Mesothelial cell of epicardium (in vitro differentiated cells): ENCODE results near the gene RBP3. TPM values are rescaled to one million over a fixed set of nuclear protein-coding genes. Genes with fewer than 3 reads are reported as not detected.
"Not testable (repeated sequence)": the region's sequence is repeated elsewhere in the genome, so short reads cannot be mapped to it uniquely, and the experiment has no call there.

Experiments used
- DNase-seq, 2 experiments: peaks; one replicate each; pipeline ENCODE4 v3.0.0; 2021; ENCODE audit warnings: low spot score in 2 of 2; ENCODE audit not compliant: unreplicated experiment in 2 of 2
- H3K27ac Mint-ChIP-seq: 2 replicates; pipeline ENCODE4 v1.8.0; 2021; ENCODE audit warnings: mixed read lengths
- H3K27me3 Mint-ChIP-seq: 2 replicates; pipeline ENCODE4 v1.8.0; 2021; ENCODE audit warnings: low read depth, mixed read lengths
- H3K36me3 Mint-ChIP-seq: 2 replicates; pipeline ENCODE4 v1.8.0; 2021; ENCODE audit warnings: mixed read lengths
- H3K4me1 Mint-ChIP-seq: 2 replicates; pipeline ENCODE4 v1.8.0; 2021; ENCODE audit warnings: mixed read lengths
- H3K4me3 Mint-ChIP-seq: 2 replicates; pipeline ENCODE4 v1.8.0; 2021; ENCODE audit warnings: mild to moderate bottlenecking, moderate library complexity, mixed read lengths
- H3K9me3 Mint-ChIP-seq: 2 replicates; pipeline ENCODE4 v1.8.0; 2021; ENCODE audit warnings: mixed read lengths
- total RNA-seq: library from RNA; stranded (reverse); gene quantifications from 3 replicates; pipeline ENCODE4 v1.2.1, GENCODE V29; 2021
- TF ChIP-seq, protein P1 (sequence below): fragments of 200-600 bp; sonication (generic); IDR thresholded peaks from one replicate; pipeline ENCODE4 v1.5.0; 2021; ENCODE audit warnings: antibody characterized with exemption; ENCODE audit not compliant: unreplicated experiment

Gene RBP3
- total RNA-seq, 1 donor from 2014 or later = not detected

DNA sequence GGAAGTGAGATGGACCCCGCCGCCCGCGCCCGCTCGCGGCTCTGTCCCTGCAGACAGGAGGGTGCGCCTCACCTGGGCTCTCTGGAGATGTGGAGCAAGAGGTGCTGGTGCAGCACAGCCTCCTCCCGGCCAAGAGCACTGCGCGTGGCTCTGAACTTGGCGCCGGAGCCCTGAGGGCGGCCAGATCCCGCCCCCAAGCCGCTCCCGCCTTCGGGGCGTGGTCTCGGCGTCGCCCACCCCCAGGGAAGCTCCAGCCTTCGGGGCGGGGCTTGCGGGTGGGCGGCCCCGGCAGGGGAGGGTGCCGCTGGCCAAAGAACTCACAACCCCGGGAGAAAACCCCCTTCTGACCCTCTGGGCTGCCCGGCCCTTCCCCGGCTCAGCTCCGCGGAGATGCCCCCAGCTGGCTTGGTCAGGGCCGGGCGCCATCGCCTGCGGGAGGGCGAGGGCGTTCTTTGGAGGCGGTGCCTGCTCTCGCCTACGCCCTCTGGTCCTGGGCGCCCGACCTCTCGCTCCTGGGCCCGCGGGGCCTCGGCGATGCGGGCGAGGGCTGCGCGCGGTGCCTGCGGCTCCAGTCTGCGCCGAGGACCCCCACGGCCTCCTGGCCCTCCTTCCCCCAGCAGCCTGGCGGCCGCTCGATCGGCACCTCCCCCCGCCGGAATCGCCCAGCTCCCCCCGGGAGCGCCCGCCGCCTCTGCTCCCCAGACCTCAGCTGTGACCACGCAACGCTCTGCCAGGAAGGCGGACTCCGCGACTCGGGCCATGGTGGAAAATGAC, 36.2 kb downstream of the RBP3 start, which contains the start of gene ZNF488:
TSS of gene ZNF488 (minus strand) at position 146 of the 774 bp plus-strand sequence. CDS start 15,464 bp downstream, outside the sequence.
- H3K4me3 Mint-ChIP-seq = peak within 1 kb of the TSS; percentile 92
- TF ChIP-seq, protein P1, sequence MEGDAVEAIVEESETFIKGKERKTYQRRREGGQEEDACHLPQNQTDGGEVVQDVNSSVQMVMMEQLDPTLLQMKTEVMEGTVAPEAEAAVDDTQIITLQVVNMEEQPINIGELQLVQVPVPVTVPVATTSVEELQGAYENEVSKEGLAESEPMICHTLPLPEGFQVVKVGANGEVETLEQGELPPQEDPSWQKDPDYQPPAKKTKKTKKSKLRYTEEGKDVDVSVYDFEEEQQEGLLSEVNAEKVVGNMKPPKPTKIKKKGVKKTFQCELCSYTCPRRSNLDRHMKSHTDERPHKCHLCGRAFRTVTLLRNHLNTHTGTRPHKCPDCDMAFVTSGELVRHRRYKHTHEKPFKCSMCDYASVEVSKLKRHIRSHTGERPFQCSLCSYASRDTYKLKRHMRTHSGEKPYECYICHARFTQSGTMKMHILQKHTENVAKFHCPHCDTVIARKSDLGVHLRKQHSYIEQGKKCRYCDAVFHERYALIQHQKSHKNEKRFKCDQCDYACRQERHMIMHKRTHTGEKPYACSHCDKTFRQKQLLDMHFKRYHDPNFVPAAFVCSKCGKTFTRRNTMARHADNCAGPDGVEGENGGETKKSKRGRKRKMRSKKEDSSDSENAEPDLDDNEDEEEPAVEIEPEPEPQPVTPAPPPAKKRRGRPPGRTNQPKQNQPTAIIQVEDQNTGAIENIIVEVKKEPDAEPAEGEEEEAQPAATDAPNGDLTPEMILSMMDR = no peak
- H3K4me1 Mint-ChIP-seq = peaks cover 12% of the 10 kb centered on the region
- peaks cover 35% of the 10 kb centered on the region for H3K27me3 Mint-ChIP-seq
- no peaks in the 10 kb centered on the region for H3K36me3 Mint-ChIP-seq
- no peaks in the 10 kb centered on the region for H3K9me3 Mint-ChIP-seq
- H3K27ac Mint-ChIP-seq = peak within 1 kb of the TSS; percentile 3
- peak; percentile 58 to 79 for DNase-seq

DNA sequence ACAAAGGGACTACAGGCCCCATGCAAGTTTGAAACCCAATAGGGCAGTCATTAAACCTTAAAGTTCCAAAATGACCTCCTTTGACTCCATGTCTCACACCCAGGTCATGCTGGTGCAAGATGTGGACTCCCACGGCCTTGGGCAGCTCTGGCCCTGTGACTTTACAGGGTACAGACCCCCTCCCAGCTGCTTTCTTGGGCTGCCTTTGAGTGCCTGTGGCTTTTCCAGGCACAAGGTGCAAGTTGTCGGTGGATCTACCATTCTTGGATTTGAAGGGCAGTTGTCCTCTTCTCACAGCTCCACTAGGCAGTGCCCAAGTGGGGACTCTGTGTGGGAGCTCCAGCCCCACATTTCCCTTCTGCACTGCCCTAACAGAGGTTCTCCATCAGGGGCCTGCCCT, 37.9 kb downstream of the RBP3 start:
- H3K27me3 Mint-ChIP-seq = peaks cover 18% of the 10 kb centered on the region
- H3K36me3 Mint-ChIP-seq, H3K9me3 Mint-ChIP-seq, H3K27ac Mint-ChIP-seq: not testable (repeated sequence)
- H3K4me1 Mint-ChIP-seq = peaks cover 12% of the 10 kb centered on the region
- H3K4me3 Mint-ChIP-seq = peak overlapping the region; percentile 32
- DNase-seq = peak in 1 of 2 experiments; percentile 14

DNA sequence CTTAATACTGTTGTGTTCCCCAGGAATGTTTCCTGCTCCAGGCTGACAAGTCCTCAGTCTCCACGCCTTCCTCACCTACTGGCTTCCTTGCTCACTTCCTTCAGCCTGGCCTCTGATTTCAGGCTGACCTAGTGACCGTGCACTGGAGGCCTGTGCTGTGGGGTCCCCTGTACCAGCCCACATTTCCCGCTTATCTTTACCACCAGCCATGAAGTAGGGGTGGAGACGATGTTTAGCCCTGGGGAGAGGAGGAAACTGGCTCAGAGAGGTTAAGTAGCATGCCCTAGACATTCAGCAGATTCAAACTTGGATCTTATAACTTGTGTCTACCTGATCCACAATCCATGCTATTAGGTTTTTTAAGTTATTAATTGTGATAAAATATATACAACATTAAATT, 40.7 kb downstream of the RBP3 start:
- peaks cover 1% of the 10 kb centered on the region for H3K27me3 Mint-ChIP-seq
- H3K27ac Mint-ChIP-seq = no peak overlapping the region
- no peaks in the 10 kb centered on the region for H3K36me3 Mint-ChIP-seq
- H3K4me3 Mint-ChIP-seq = no peak overlapping the region
- DNase-seq = peak in 1 of 2 experiments; percentile 9
- TF ChIP-seq, protein P1 = no peak
- H3K4me1 Mint-ChIP-seq = peaks cover 5% of the 10 kb centered on the region
- H3K9me3 Mint-ChIP-seq = peaks cover 7% of the 10 kb centered on the region

DNA sequence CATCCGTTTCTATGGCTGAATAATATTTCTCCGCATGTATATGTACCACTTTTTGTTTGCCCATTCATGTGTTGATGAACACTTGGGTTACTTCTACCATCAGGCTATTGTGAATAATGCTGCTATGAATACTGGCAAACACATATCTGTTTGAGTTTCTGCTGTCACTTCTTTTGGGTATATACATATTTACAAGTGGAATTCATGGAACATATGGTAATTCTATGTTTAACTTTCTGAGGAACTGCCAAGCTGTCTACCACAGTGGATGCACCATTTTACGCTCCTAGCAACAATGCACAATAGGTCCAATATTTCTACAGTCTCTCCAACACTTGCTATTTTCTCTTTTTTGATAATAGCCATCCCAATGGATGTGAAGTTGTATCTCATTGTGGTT, 41.5 kb downstream of the RBP3 start:
- TF ChIP-seq, protein P1 = no peak
- H3K36me3 Mint-ChIP-seq = no peaks in the 10 kb centered on the region
- no peak for DNase-seq
- H3K4me3 Mint-ChIP-seq = no peak overlapping the region
- H3K27ac Mint-ChIP-seq = no peak overlapping the region
- H3K27me3 Mint-ChIP-seq = peaks cover 1% of the 10 kb centered on the region
- H3K4me1 Mint-ChIP-seq = peaks cover 4% of the 10 kb centered on the region
- peaks cover 7% of the 10 kb centered on the region for H3K9me3 Mint-ChIP-seq

DNA sequence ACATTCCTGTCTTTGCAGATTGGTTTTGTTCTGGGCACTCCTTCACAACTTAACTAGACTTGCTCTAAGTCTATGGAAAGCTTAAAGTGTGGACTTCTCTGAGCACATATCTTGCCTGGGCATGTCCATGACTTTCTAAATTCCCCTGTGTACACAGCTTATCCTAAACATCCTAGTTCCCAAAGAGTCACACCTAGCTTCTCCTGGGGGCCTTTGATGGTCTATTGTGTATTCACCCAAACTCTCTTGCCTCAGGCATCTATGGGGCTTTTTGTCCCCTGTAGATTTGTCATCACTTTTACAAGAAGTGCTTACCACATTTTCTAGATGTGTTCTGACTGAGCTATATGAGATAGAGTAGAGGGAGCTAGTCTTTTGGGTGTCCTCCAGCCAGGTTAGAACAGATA, 48.2 kb downstream of the RBP3 start:
- H3K9me3 Mint-ChIP-seq = peaks cover 37% of the 10 kb centered on the region
- no peak for DNase-seq
- no peaks in the 10 kb centered on the region for H3K4me1 Mint-ChIP-seq
- TF ChIP-seq, protein P1 = no peak
- no peak overlapping the region for H3K4me3 Mint-ChIP-seq
- no peaks in the 10 kb centered on the region for H3K36me3 Mint-ChIP-seq
- no peak overlapping the region for H3K27ac Mint-ChIP-seq
- H3K27me3 Mint-ChIP-seq = no peaks in the 10 kb centered on the region

DNA sequence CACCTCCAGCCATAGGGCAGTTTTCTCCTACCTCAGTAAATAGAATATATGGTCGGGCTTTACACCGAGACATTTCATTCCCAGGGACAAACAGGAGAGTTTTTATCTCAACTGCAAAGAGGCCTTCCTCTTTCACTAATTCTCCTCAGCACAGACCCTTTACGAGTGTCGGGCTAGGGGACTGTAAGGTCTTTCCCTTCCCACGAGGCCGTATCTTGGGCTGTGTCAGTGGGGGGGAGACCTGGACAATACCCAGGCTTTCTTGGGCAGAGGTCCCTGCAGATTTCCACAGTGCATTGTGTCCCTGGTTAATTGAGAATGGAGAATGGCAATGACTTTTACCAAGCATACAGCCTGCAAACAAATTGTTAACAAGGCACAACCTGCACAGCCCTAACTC, 49.1 kb downstream of the RBP3 start:
- Mint-ChIP-seq H3K36me3 (no peaks in the 10 kb centered on the region), H3K4me1 (peaks cover 5% of the 10 kb centered on the region), H3K4me3 (no peak overlapping the region), H3K27me3 (no peaks in the 10 kb centered on the region), H3K9me3 (peaks cover 37% of the 10 kb centered on the region), H3K27ac (no peak overlapping the region)
- TF ChIP-seq, protein P1 = no peak
- DNase-seq = peak in 1 of 2 experiments; percentile 17
